GM18951 (cell line): ENCODE measurements around the gene P2RX3.
"Not testable (repeated sequence)": the region's sequence is repeated elsewhere in the genome, so short reads cannot be mapped to it uniquely, and the experiment has no call there.

Experiments used
- POLR2A ChIP-seq: IDR thresholded peaks from 4 replicates; pipeline ENCODE4 v1.6.1; 2011; ENCODE audit warnings: mild to moderate bottlenecking; ENCODE audit not compliant: insufficient read length, insufficient read depth; ENCODE audit errors: extremely low read depth
- in situ Hi-C: fragments of 300-500 bp; cut with MboI; formaldehyde crosslinking; loops from one replicate; pipeline ENCODE4 v1.12.0; 2022; ENCODE audit warnings: low sequenced_read_pairs, mixed read lengths, inconsistent platforms; ENCODE audit not compliant: unreplicated experiment

The P2RX3 gene

GRCh38 chr11:57357310-57357709 is 19.2 kb downstream of the P2RX3 start:
- no peak for TF ChIP-seq POLR2A
- in situ Hi-C loops = no loop called here

GRCh38 chr11:57357856-57358255 is 19.7 kb downstream of the P2RX3 start:
- TF ChIP-seq POLR2A = no peak
- in situ Hi-C loops = no loop called here

GRCh38 chr11:57358543-57358961 is 20.4 kb downstream of the P2RX3 start:
- no peak for TF ChIP-seq POLR2A
- in situ Hi-C loops = no loop called here

- in situ Hi-C loops = no loop called here
- no peak for TF ChIP-seq POLR2A
Observed at GRCh38 chr11:57358991-57359390, 20.8 kb downstream of the P2RX3 start.

- in situ Hi-C loops = no loop called here
- no peak for TF ChIP-seq POLR2A
Observed at GRCh38 chr11:57359396-57359795, 21.2 kb downstream of the P2RX3 start.

GRCh38 chr11:57359896-57360690 is 21.9 kb downstream of the P2RX3 start:
- in situ Hi-C loops = no loop called here
- no peak for TF ChIP-seq POLR2A

GRCh38 chr11:57360991-57361390 is 22.8 kb downstream of the P2RX3 start:
- no peak for TF ChIP-seq POLR2A
- in situ Hi-C loops = no loop called here

GRCh38 chr11:57361420-57361819 is 23.3 kb downstream of the P2RX3 start:
- in situ Hi-C loops = not testable (repeated sequence)

- no peak for TF ChIP-seq POLR2A
- in situ Hi-C loops = no loop called here
Observed at GRCh38 chr11:57361926-57362325, 23.8 kb downstream of the P2RX3 start.

- in situ Hi-C loops = no loop called here
- TF ChIP-seq POLR2A = no peak
Observed at GRCh38 chr11:57363131-57364080, 25.3 kb downstream of the P2RX3 start.

GRCh38 chr11:57364851-57365660 is 26.9 kb downstream of the P2RX3 start:
- TF ChIP-seq POLR2A = no peak
- in situ Hi-C loops = no loop called here

- in situ Hi-C loops = no loop called here
- no peak for TF ChIP-seq POLR2A
Observed at GRCh38 chr11:57368106-57368844, 30.1 kb downstream of the P2RX3 start.
